Prostate gland (tissue), 2 donors: ENCODE results near the gene MEIS2.

Experiments
- POLR2A ChIP-seq: fragments of 450-650 bp; IDR thresholded peaks from one replicate; pipeline ENCODE4 v1.6.1; 2016; ENCODE audit warnings: antibody characterized with exemption, mild to moderate bottlenecking
- POLR2AphosphoS5 ChIP-seq: sonication (generic); formaldehyde crosslinking; IDR thresholded peaks from one replicate; pipeline ENCODE4 v1.6.1; 2017; ENCODE audit warnings: antibody characterized with exemption
- TF ChIP-seq, protein P1 (sequence below), 4 experiments: fragments of 200-600 bp in 2 of 4; fragments of 450-650 bp in 2 of 4; sonication (generic) in 2 of 4; IDR thresholded peaks; 1 replicate in 3 of 4; 2 replicates in 1 of 4; pipeline ENCODE4 v1.5.1; 2016 to 2019; ENCODE audit warnings: antibody characterized with exemption in 4 of 4, mild to moderate bottlenecking in 2 of 4, moderate library complexity in 2 of 4

DNA sequence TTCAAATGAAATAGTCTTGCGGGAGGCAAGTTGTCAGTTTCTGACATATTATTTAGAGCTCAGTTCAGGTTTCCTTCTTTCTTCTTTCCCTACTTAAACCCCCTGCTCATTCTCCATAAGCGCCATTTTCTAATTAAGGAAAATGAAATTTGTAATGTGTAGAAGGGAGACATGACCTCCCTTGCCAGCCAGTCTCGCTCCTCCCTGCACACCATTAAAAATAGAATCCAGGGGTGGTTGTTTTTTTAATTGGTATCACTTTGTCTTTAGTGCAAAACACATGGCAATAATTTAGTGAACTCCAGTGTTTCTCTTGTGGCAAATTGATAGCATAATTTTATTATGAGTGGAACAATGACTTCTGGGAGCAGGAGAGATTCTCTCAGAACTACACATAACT, 160.1 kb downstream of the MEIS2 start:
- TF ChIP-seq, protein P1, sequence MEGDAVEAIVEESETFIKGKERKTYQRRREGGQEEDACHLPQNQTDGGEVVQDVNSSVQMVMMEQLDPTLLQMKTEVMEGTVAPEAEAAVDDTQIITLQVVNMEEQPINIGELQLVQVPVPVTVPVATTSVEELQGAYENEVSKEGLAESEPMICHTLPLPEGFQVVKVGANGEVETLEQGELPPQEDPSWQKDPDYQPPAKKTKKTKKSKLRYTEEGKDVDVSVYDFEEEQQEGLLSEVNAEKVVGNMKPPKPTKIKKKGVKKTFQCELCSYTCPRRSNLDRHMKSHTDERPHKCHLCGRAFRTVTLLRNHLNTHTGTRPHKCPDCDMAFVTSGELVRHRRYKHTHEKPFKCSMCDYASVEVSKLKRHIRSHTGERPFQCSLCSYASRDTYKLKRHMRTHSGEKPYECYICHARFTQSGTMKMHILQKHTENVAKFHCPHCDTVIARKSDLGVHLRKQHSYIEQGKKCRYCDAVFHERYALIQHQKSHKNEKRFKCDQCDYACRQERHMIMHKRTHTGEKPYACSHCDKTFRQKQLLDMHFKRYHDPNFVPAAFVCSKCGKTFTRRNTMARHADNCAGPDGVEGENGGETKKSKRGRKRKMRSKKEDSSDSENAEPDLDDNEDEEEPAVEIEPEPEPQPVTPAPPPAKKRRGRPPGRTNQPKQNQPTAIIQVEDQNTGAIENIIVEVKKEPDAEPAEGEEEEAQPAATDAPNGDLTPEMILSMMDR (IDR thresholded peaks at IDR 0.05): no peak
- TF ChIP-seq POLR2A (no peak), POLR2AphosphoS5 (no peak)
